GM19025 (cell line): ENCODE measurements around the gene POLRMT.
"Not testable (repeated sequence)": the region's sequence is repeated elsewhere in the genome, so short reads cannot be mapped to it uniquely, and the experiment has no call there.

ENCODE experiments used
- ATAC-seq: cut with Tn5 transposase; IDR thresholded peaks from one replicate; pipeline ENCODE4 v1.9.1; 2021; ENCODE audit warnings: mild to moderate bottlenecking, low read depth, moderate library complexity; ENCODE audit not compliant: unreplicated experiment

Gene POLRMT

DNA sequence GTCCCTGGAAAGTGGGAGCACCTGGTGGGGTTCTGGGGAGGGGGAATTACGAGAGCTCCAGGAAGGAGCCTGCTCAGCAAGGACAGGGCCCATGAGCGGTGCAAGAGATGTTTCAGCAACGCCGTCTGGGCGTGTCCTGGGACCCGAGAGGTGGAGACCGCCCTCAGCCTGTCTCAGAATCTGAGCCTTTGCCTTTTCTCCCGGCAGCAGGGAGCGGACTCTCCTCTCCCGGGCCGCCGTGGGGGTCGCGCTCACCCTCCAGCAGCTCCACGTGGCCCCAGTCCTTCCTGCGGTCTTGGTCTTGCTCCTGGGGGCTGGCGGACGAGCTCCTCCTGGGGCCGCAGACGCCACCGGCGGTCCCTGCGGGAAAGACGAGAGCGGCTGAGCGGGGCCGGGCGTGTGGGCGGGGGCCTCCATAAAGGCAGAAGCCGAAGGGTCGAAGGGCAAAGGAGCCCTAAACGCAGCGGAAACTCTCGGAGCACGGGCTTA lies 714 bp downstream of the POLRMT start:
- ATAC-seq: no peak

GRCh38 chr19:629961-630714 lies 3.2 kb downstream of the POLRMT start:
- ATAC-seq: no peak

GRCh38 chr19:629515-629914 lies 3.8 kb downstream of the POLRMT start:
- not testable (repeated sequence) for ATAC-seq

DNA sequence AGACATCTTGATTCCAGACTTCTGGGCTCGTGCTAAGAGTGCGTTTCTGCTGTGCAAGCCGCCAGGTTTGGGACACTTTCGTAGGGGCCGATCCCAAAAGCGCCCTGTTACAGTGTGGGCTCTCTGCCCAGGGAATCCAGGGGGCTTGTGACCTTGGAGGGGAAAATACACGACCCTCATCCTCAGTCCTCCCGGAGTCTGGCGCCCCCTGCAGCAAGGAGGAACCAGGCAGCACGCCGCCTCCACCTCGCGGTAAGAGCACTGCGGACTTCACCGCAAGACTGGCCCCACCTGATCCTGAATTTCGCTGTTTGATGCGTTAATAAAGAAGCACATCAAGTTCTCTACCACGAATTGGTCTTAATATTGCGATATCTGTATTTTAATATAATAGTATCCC lies 5.2 kb downstream of the POLRMT start:
- ATAC-seq: no peak

GRCh38 chr19:626566-626965 lies 6.8 kb downstream of the POLRMT start:
- not testable (repeated sequence) for ATAC-seq

DNA sequence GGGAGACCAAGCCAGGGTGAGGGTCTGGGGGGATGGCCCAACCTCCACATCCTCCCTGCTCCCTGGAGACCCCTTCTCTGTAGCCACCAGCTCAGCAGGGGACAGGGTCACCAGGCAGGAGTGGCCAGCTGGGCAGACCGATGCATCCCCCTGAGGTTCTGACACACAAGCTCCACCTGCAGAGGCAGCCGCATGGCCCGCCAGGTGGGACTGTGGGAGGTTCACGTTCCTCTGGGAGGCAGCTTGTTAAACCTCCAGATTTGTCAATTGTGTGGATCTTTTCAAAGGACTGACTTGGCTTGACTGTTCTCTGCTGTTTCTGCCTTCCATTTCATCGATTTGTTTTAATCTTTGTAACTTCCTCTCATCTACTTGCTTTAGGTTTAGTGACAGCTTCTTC lies 8.1 kb downstream of the POLRMT start:
- ATAC-seq: no peak

DNA sequence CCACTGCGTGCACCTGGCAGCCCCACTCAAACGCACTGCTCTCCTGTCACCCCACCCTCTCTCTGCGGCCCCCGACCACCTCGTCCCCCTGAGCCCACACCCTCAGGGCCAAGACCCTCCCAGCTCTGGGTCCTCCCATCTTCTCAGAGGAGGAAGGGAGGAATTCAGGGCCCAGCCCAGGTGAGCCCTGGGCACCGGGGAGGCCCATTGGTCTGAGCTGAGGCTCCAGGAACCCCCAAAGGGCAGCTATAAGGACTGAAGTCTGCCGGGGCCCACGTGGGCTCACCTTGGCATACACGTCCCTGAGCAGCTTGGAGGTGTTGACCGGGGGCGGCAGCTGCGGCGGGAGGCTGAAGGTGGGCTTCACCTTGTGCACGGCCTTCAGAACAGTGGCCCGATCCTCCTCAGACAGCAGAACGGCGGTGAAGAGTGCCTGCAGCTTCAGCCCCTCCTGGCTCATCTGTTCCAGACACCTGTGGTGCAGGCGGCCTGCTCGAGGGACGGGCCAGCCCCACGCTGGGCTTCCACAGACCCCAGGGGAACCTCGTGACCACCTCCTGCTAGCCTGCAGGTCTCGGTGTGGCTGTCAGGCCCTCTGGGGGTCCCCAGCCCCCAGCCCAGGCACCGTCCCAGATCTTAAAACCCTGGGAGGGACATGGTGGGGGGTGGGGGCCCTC lies 8.8 kb downstream of the POLRMT start:
- ATAC-seq: no peak

DNA sequence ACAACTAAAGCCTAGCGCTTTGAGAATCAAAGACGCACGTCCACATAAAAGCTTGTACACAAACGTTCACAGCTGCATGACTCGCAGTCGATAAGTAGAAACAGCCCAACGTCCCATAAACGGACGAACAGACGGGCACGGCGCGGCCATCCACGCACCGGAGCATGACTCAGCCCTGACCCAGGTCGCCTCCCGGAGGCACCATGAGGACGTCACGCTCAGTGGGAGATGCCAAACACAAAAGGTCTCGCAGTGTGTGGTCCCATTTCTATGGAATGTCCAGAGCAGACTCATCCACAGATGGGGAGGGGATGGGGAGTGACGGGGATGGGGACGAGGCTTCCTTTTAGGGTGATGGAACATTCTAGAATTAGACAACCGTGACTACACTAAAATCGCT lies 9.4 kb downstream of the POLRMT start:
- ATAC-seq: no peak

GRCh38 chr19:623175-623916 lies 10.0 kb downstream of the POLRMT start:
- no peak for ATAC-seq

- no peak for ATAC-seq
Measured at GRCh38 chr19:622666-623065, 10.7 kb downstream of the POLRMT start.

DNA sequence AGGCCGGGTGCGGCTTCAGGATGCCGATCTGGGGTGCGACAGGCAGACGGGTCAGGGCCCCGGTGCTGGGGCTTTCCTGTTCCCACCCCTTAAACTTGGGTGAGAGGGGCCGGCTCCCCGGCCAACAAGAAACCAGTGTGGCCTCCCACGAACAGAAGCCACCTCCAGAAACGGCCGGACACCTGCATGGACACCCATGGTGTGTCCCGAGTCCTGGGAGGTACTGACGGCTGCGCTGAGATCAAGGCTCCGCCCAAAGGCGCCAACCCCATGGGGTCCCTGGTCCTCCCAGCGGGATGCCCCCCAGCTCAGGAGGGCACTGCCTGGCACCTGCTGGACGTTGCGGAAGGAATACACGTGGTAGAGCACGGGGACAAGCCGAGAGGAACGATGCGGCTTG lies 11.5 kb downstream of the POLRMT start:
- ATAC-seq: no peak

DNA sequence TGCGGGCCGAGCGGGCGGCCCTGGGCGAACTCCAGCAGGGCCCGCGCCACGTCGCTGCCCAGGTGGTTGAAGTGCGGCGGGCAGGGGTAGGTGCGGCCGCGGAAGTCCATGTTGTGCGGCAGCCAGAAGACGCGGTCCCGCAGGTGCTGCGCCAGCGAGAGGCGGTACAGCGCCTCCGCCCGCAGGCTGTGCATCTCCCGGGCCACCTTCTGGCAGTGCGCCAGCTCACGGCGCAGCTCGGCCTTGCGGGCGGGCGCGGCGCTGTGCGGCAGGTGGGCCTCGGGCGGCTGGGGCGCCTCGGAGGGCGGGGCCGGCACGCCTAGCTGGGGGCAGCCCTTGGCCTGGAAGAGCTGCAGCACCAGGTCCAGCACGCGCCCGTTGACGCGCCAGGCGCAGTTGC lies 12.1 kb downstream of the POLRMT start:
- ATAC-seq: not testable (repeated sequence)

DNA sequence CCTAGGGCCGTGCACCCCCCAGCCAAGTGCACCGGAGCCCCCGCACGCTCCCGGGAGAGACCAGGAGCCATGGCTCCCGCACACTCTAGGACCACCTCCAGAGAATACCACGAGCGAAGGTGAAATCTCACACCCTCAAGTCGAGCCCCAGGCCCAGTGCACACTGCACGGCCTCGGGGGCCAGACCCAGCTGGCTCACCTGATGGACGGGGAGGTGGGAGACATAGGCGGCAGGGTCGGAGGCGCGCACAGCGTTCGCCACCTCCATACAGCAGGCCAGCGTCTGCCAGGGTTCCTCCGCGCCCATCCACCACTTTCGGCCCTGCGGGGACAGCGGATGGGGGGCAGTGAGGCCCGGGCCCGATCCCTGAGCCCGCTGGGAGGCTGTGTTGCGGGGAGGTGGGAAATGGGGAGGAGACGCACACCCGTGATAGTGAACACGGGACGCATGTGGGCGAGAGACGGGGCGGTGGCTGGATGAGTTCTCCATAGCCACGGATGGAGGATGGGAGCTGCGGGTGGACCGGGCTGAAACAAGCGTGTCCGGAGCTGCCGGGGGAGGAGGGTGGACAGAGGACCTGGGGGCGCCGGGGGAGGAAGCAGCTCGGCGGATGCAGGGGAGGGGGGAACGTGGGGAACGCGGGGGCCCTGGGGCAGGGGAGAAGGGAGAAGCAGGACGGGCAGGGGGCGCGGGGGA lies 13.0 kb downstream of the POLRMT start:
- ATAC-seq: no peak

DNA sequence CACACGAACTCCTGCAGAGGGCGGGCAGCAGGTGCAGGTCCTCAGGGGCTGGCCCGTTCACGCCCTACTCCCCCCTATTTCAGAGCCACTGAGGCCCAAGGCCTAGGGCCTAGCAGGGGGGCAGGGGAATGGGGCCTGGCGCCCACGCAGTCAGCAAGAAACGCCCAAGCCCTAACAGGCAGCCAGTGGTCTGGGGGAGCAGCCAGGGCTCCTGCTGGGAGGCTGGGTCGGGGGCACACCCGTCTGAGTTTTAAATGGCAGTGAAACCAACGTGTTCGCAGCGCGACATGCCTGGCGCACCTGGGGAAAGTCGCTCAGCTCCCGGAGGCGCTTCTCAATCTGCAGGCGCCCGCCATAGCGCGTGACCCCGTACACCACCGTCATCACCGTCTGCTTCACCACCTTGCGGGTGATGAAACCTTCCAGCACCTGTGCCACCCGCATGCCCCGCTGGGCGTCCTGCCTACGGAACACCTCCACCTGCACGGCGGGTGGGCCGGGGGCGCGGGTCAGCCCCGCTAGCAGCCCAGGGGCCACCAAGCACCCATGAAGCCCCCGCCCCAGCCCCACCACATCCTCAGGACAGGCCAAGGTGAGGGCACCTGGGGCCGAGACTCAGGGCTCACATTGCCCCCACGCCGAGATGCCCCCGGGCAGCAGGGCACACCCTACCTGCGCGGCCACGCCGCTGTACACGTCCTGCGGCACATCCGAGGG lies 13.9 kb downstream of the POLRMT start:
- no peak for ATAC-seq

- ATAC-seq: no peak
Measured at GRCh38 chr19:618674-619285, 14.6 kb downstream of the POLRMT start.

DNA sequence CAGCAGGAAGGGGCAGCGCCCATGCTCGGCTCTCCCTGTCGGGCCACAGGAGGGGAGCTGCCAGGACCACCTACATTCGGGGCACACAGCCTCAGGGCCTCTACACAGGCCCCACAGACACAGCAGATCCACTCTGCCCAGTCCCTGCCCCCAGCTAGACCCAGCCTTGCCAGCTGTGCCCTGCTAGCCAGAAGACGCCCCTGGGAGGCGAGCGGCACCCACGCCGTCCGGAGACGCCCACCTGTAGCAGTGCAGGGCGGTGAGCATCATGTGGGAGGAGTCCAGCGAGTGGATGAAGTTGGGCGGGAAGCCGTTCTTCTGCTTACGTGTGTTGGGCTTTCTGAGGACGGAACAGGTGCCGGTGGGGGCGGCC lies 15.1 kb downstream of the POLRMT start:
- ATAC-seq: no peak

DNA sequence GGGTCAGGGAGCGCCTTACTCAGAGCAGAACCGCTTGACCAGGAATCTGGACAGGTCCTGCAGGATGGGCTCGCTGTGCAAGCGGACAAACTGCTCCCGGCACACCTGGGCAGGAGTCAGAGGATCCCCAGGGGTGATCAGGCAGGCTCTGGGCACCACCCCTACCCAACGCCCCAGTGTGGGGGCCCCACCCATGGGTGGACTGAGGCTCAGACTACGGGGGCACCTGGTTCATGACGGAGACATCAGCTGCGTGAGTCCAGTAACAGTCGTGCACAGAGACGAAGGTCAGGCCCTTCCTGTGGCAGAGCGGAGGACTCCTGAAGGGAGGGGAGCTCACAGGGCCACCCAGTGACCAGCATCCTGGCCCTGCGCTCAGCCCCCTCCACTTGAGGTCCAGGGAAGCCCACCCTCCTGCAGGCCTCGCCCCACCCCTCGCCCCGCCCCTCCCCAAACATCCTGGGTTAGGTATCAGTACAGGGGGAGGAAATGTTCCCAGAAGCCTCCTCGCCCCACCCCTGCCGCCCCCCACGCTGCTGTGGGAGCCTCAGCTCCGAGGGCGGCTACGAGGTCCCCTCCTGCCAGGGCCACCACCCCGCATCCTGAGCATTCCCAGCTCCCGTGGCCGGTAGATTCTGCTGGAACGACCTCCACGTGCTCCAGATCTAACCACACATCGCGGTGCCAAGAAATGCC lies 15.6 kb downstream of the POLRMT start:
- no peak for ATAC-seq

DNA sequence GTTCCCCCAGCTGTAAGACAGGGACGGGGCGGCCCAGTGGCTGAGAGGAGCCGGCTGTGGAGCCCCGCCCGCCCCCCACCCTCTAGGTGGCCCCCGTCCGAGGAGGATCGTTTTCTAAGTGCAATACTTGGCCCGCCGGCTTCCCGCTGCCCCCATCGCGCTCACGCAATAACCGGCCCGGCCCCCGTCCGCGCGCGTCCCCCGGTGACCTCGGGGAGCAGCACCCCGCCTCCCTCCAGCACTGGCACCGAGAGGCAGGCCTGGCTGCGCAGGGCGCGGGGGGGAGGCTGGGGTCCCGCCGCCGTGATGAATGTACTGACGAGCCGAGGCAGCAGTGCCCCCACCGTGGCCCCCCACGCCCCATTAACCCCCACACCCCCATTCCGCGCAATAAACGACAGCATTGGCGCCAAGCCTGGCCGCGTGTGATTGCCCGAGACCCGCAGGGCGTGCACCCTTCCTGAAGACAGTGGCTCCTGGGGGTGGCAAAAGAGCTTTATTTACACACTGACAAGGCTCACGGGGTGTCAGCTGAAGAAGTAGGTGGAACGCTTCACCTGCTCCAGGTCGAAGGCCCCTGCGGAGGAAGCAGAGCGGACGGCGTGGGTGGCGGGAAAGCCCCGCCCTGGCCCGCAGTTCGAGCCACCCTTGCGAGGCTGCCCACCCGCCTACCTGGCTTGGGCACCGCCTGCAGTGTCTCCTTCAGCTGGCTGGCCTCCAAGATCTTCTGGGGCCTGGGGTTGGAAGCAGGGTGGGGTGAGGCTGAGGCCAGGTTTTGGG lies 16.4 kb downstream of the POLRMT start:
- no peak for ATAC-seq
